MM.1S (cell line): ENCODE results near the gene CAMK1G.

Source experiments
- DNase-seq: peaks from one replicate; pipeline ENCODE4 v3.0.0-alpha.2; 2015
- H2AFZ ChIP-seq: fragments of 300-600 bp; sonication (generic); 2 replicates; pipeline ENCODE4 v1.6.0; 2016; ENCODE audit warnings: antibody characterized with exemption, low read length
- H3F3A ChIP-seq: fragments of 300-600 bp; sonication (generic); 2 replicates; pipeline ENCODE4 v1.6.1; 2016; ENCODE audit warnings: mild to moderate bottlenecking, antibody characterized with exemption, low read length, moderate library complexity, mixed read lengths; ENCODE audit not compliant: insufficient read depth
- H3K27ac ChIP-seq: fragments of 300-600 bp; sonication (generic); 2 replicates; pipeline ENCODE4 v1.5.1; 2016; ENCODE audit warnings: mild to moderate bottlenecking, low read length
- H3K27me3 ChIP-seq: fragments of 300-600 bp; sonication (generic); replicated peaks from 2 replicates; pipeline ENCODE4 v1.6.0; 2016; ENCODE audit warnings: low read length; ENCODE audit not compliant: insufficient read depth
- H3K36me3 ChIP-seq: fragments of 300-600 bp; sonication (generic); replicated peaks from 2 replicates; pipeline ENCODE4 v1.6.1; 2016; ENCODE audit warnings: mild to moderate bottlenecking, low read length, mixed read lengths; ENCODE audit not compliant: insufficient read depth
- H3K4me1 ChIP-seq: fragments of 300-600 bp; sonication (generic); 2 replicates; pipeline ENCODE4 v1.6.1; 2016; ENCODE audit warnings: low read length, mixed read lengths
- H3K4me2 ChIP-seq: fragments of 300-600 bp; sonication (generic); 2 replicates; pipeline ENCODE4 v1.6.0; 2016; ENCODE audit warnings: low read depth, low read length
- H3K4me3 ChIP-seq: fragments of 300-600 bp; sonication (generic); 2 replicates; pipeline ENCODE4 v1.5.1; 2016; ENCODE audit warnings: low read length, mixed read lengths
- H3K79me2 ChIP-seq: fragments of 300-600 bp; sonication (generic); 2 replicates; pipeline ENCODE4 v1.6.1; 2016; ENCODE audit warnings: mixed run types, low read length, mixed read lengths
- H3K9ac ChIP-seq: fragments of 300-600 bp; sonication (generic); 2 replicates; pipeline ENCODE4 v1.6.1; 2016; ENCODE audit warnings: low read length, mixed read lengths
- H3K9me2 ChIP-seq: fragments of 300-600 bp; sonication (generic); replicated peaks from 2 replicates; pipeline ENCODE4 v1.6.1; 2016; ENCODE audit warnings: mild to moderate bottlenecking, low read length, mixed read lengths; ENCODE audit not compliant: insufficient read depth
- H3K9me3 ChIP-seq: fragments of 300-600 bp; sonication (generic); replicated peaks from 2 replicates; pipeline ENCODE4 v1.6.1; 2016; ENCODE audit warnings: mild to moderate bottlenecking, low read length, mixed read lengths; ENCODE audit not compliant: insufficient read depth
- H4K20me1 ChIP-seq: fragments of 300-600 bp; sonication (generic); 2 replicates; pipeline ENCODE4 v1.6.1; 2016; ENCODE audit warnings: mild to moderate bottlenecking, low read length, moderate library complexity, mixed read lengths; ENCODE audit not compliant: insufficient read depth
- CTCF ChIP-seq: fragments of 300-600 bp; sonication (generic); IDR thresholded peaks from 2 replicates; pipeline ENCODE4 v1.5.1; 2016; ENCODE audit warnings: antibody characterized with exemption, low read length, mixed read lengths
- EZH2 ChIP-seq: fragments of 300-600 bp; sonication (generic); optimal IDR thresholded peaks from 2 replicates; pipeline ENCODE3; 2017; ENCODE audit warnings: low read depth, mild to moderate bottlenecking, antibody characterized with exemption, low read length, mixed read lengths
- EZH2phosphoT487 ChIP-seq: fragments of 300-600 bp; sonication (generic); IDR thresholded peaks from 2 replicates; pipeline ENCODE4 v1.6.1; 2018; ENCODE audit warnings: antibody characterized with exemption, low read length

The CAMK1G gene

GRCh38 chr1:209652121-209652735 lies 68.7 kb downstream of the CAMK1G start, which contains the start of gene LAMB3:
LAMB3 (minus strand) TSS chr1:209652425; CDS start chr1:209650944, 1,481 bp downstream.
- peak within 1 kb of the TSS; percentile 39; the same call in 1 of the 2 replicates for H2AFZ ChIP-seq
- peak within 1 kb of the TSS; percentile 12; the same call in 1 of the 2 replicates for H3K4me2 ChIP-seq

GRCh38 chr1:209652873-209653401 lies 69.4 kb downstream of the CAMK1G start:
- no peaks in the 10 kb centered on the region for H3K9me2 ChIP-seq
- no peak overlapping the region for H3K9ac ChIP-seq
- peak; percentile 94 for DNase-seq
- H2AFZ ChIP-seq, result no peak overlapping the region
- peak overlapping the region; percentile 12; the same call in 1 of the 2 replicates for H3K4me2 ChIP-seq
- H4K20me1 ChIP-seq, result no peaks in the 10 kb centered on the region
- no peaks in the 10 kb centered on the region for H3F3A ChIP-seq
- H3K27me3 ChIP-seq, result no peaks in the 10 kb centered on the region
- TF ChIP-seq EZH2phosphoT487 (no peak), CTCF (no peak), EZH2 (no peak)
- no peak overlapping the region for H3K4me3 ChIP-seq
- no peaks in the 10 kb centered on the region for H3K79me2 ChIP-seq
- H3K4me1 ChIP-seq, result peaks cover 34% of the 10 kb centered on the region
- H3K27ac ChIP-seq, result peak overlapping the region; percentile 17; the same call in 1 of the 2 replicates
- H3K9me3 ChIP-seq, result no peaks in the 10 kb centered on the region
- H3K36me3 ChIP-seq, result no peaks in the 10 kb centered on the region

More at GRCh38 chr1:209652121-209652735, 68.7 kb downstream of the CAMK1G start, which contains the start of gene LAMB3:
- Histone ChIP-seq H3K36me3 (no peaks in the 10 kb centered on the region), H3K9ac (no peak within 1 kb of the TSS), H3K9me3 (no peaks in the 10 kb centered on the region), H3K27me3 (no peaks in the 10 kb centered on the region), H4K20me1 (no peaks in the 10 kb centered on the region), H3K4me1 (peaks cover 34% of the 10 kb centered on the region), H3K9me2 (no peaks in the 10 kb centered on the region), H3K27ac (peak within 1 kb of the TSS; percentile 17; the same call in 1 of the 2 replicates), H3K4me3 (no peak within 1 kb of the TSS), H3K79me2 (no peaks in the 10 kb centered on the region), H3F3A (no peaks in the 10 kb centered on the region)
- TF ChIP-seq EZH2phosphoT487 (no peak), EZH2 (no peak), CTCF (no peak)
- no peak for DNase-seq

- Histone ChIP-seq H2AFZ (no peak overlapping the region), H3K36me3 (no peaks in the 10 kb centered on the region), H3K79me2 (no peaks in the 10 kb centered on the region), H3K4me2 (no peak overlapping the region), H3K9me3 (no peaks in the 10 kb centered on the region), H3F3A (no peaks in the 10 kb centered on the region), H3K9me2 (no peaks in the 10 kb centered on the region), H3K4me3 (no peak overlapping the region), H3K27me3 (no peaks in the 10 kb centered on the region), H3K4me1 (peaks cover 34% of the 10 kb centered on the region), H4K20me1 (no peaks in the 10 kb centered on the region), H3K9ac (no peak overlapping the region), H3K27ac (no peak overlapping the region)
- no peak for TF ChIP-seq CTCF
- TF ChIP-seq EZH2, result no peak
- no peak for TF ChIP-seq EZH2phosphoT487
- DNase-seq, result no peak
Observed at GRCh38 chr1:209653915-209654351, 70.4 kb downstream of the CAMK1G start.
